Suprapubic skin (tissue), 4 donors: ENCODE measurements around the gene GPR139.

ENCODE experiments used
- POLR2A ChIP-seq, 2 donors: fragments of 450-650 bp; IDR thresholded peaks; one replicate each; pipeline ENCODE4 v1.6.1; 2017; ENCODE audit warnings: antibody characterized with exemption in 2 of 2, mild to moderate bottlenecking in 2 of 2, moderate library complexity in 2 of 2
- POLR2AphosphoS5 ChIP-seq, 3 donors: sonication (generic); formaldehyde crosslinking; IDR thresholded peaks; one replicate each; pipeline ENCODE4 v1.6.1; 2017; ENCODE audit warnings: antibody characterized with exemption in 3 of 3
- TF ChIP-seq, protein P1 (sequence below), 2 donors: fragments of 200-600 bp in 1 of 2; fragments of 450-650 bp in 1 of 2; sonication (generic) in 1 of 2; IDR thresholded peaks; one replicate each; pipeline ENCODE4 v1.5.1; 2016 to 2019; ENCODE audit warnings: antibody characterized with exemption in 2 of 2, mild to moderate bottlenecking in 1 of 2, moderate library complexity in 1 of 2

DNA sequence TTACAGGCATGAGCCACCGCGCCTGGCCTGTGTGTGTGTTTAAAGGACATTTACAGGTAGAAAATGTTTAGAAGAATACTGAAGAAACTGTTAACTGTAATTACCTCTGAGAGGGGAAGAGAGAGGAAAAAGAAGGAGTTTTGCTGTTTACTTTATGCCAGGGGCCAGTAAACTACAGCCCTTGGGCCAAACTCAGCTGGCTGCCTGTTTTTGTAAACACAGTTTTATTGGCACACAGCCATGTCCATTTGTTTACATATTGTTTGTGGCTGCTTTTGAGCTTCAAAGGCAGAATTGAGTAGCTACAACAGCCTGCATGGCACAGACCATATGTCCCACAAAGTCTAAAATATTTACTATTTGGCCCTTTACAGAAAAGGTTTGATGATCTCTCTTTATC lies 76.4 kb downstream of the GPR139 start:
- TF ChIP-seq, protein P1, sequence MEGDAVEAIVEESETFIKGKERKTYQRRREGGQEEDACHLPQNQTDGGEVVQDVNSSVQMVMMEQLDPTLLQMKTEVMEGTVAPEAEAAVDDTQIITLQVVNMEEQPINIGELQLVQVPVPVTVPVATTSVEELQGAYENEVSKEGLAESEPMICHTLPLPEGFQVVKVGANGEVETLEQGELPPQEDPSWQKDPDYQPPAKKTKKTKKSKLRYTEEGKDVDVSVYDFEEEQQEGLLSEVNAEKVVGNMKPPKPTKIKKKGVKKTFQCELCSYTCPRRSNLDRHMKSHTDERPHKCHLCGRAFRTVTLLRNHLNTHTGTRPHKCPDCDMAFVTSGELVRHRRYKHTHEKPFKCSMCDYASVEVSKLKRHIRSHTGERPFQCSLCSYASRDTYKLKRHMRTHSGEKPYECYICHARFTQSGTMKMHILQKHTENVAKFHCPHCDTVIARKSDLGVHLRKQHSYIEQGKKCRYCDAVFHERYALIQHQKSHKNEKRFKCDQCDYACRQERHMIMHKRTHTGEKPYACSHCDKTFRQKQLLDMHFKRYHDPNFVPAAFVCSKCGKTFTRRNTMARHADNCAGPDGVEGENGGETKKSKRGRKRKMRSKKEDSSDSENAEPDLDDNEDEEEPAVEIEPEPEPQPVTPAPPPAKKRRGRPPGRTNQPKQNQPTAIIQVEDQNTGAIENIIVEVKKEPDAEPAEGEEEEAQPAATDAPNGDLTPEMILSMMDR (IDR thresholded peaks at IDR 0.05): no peak
- TF ChIP-seq POLR2A (IDR thresholded peaks at IDR 0.05) (no peak), POLR2AphosphoS5 (IDR thresholded peaks at IDR 0.05) (no peak)
